K562 (cell line): ENCODE measurements around the gene VEGFB. TPM values are rescaled to one million over a fixed set of nuclear protein-coding genes. Genes with fewer than 3 reads are reported as not detected.

Source experiments
- ATAC-seq: fragments of 200-7000 bp; cut with Tn5 transposase; 3 replicates; pipeline ENCODE4 v1.9.1; 2020; ENCODE audit warnings: moderate library complexity
- BruUV-seq: library from RNA; stranded (reverse); fragments of 400-500 nt; replicated peaks from 2 replicates; lab custom pipeline; 2021; lab: Mats Ljungman, UMichigan
- CTCF ChIA-PET: fragments of 300-600 bp; formaldehyde crosslinking; extraction: SDS; loops from one replicate; lab custom pipeline; 2021; ENCODE audit warnings: low intra/inter-chr PET ratio; lab: Yijun Ruan, JAX
- POLR2A ChIA-PET: fragments of 300-600, 350-650 bp; sonication (Branson Sonifier 250); formaldehyde crosslinking; extraction: SDS; loops from one replicate; lab custom pipeline; 2021; ENCODE audit warnings: antibody characterized with exemption, inconsistent platforms; lab: Yijun Ruan, JAX
- DNase-seq, 4 experiments: peaks; one replicate each; pipeline versions ENCODE4 v3.0.0 to v3.0.0-alpha.2; 2011 to 2018; ENCODE audit warnings: low spot score in 3 of 4, mixed read lengths in 3 of 4; ENCODE audit errors: extremely low read depth in 1 of 4
- FAIRE-seq: peaks from 2 replicates; lab custom pipeline; 2011; peaks lifted over from hg19 to GRCh38; lab: Jason Lieb, UNC
- H2AFZ ChIP-seq: 2 replicates; pipeline ENCODE4 v1.6.0; 2011; ENCODE audit warnings: low read depth, low read length, control low read depth, inconsistent platforms
- H3K27ac ChIP-seq: fragments of 200-600 bp; 3 replicates; pipeline ENCODE4 v1.8.0; 2011; ENCODE audit warnings: low read depth, mild to moderate bottlenecking, control low read depth, inconsistent platforms, low read length, moderate library complexity, mixed read lengths; ENCODE audit errors: extremely low read depth
- H3K27me3 ChIP-seq, 2 experiments: fragments of 300-600 bp in 1 of 2; 2 replicates in 1 of 2; 3 replicates in 1 of 2; pipeline versions ENCODE4 v1.6.0 to v1.8.0; 2011; ENCODE audit warnings: inconsistent platforms in 2 of 2, low read length in 2 of 2, mild to moderate bottlenecking in 1 of 2, mixed read lengths in 1 of 2, moderate library complexity in 1 of 2; ENCODE audit not compliant: control insufficient read depth in 2 of 2, insufficient read depth in 2 of 2
- H3K36me3 ChIP-seq: fragments of 300-600 bp; 3 replicates; pipeline ENCODE4 v1.8.0; 2011; ENCODE audit warnings: mild to moderate bottlenecking, low read length, inconsistent platforms; ENCODE audit not compliant: control insufficient read depth, insufficient read depth
- H3K4me1 ChIP-seq, 2 experiments: fragments of 200-600 bp in 1 of 2; replicated peaks in 1 of 2; 2 replicates in 1 of 2; 3 replicates in 1 of 2; pipeline versions ENCODE4 v1.5.1 to v1.8.0; 2011; ENCODE audit warnings: inconsistent platforms in 2 of 2, low read length in 2 of 2, mild to moderate bottlenecking in 1 of 2, mixed read lengths in 1 of 2, moderate library complexity in 1 of 2; ENCODE audit not compliant: control insufficient read depth in 2 of 2, insufficient read depth in 2 of 2
- H3K4me2 ChIP-seq: 2 replicates; pipeline ENCODE4 v1.6.1; 2011; ENCODE audit warnings: low read length, control low read depth, inconsistent platforms, mixed read lengths; ENCODE audit not compliant: insufficient read depth
- H3K4me3 ChIP-seq: fragments of 200-600 bp; sonication (generic), shearing (Covaris generic); 2 replicates; pipeline ENCODE4 v1.5.1; 2016; ENCODE audit warnings: control low read depth, inconsistent platforms
- H3K79me2 ChIP-seq: fragments of 200-600 bp; 3 replicates; pipeline ENCODE4 v1.8.0; 2011; ENCODE audit warnings: low read length, inconsistent platforms; ENCODE audit not compliant: control insufficient read depth, insufficient read depth
- H3K9ac ChIP-seq, 2 experiments: 2 replicates each; pipeline versions ENCODE4 v1.6.0 to v1.6.1; 2011; ENCODE audit warnings: low read depth in 2 of 2, low read length in 2 of 2, control low read depth in 1 of 2, inconsistent platforms in 1 of 2, mild to moderate bottlenecking in 1 of 2, mixed read lengths in 1 of 2; ENCODE audit not compliant: insufficient read depth in 1 of 2
- H3K9me1 ChIP-seq: one replicate; pipeline ENCODE4 v1.6.0; 2011; ENCODE audit warnings: inconsistent platforms, mild to moderate bottlenecking, low read length, moderate library complexity; ENCODE audit not compliant: control insufficient read depth, insufficient read depth
- H3K9me3 ChIP-seq: replicated peaks from 2 replicates; pipeline ENCODE4 v1.5.1; 2011; ENCODE audit warnings: low read depth, low read length, inconsistent platforms; ENCODE audit not compliant: control insufficient read depth, insufficient read depth
- H4K20me1 ChIP-seq: replicated peaks from 2 replicates; pipeline ENCODE4 v1.6.1; 2011; ENCODE audit warnings: low read length, inconsistent platforms, mixed read lengths; ENCODE audit not compliant: control insufficient read depth, insufficient read depth
- ARID1B ChIP-seq: fragments of 450-650 bp; IDR thresholded peaks from 2 replicates; pipeline ENCODE4 v1.6.1; 2016; ENCODE audit warnings: antibody characterized with exemption, mild to moderate bottlenecking, inconsistent platforms
- CAMTA2 ChIP-seq: fragments of 250-450 bp; sonication (Bioruptor Pico); conservative IDR thresholded peaks from 2 replicates; pipeline ENCODE4 v1.5.1; 2022
- CGGBP1 ChIP-seq: fragments of 250-450 bp; sonication (Bioruptor Pico); IDR thresholded peaks from 2 replicates; pipeline ENCODE4 v1.9.0; 2021; ENCODE audit warnings: mild to moderate bottlenecking
- CREB5 ChIP-seq: fragments of 250-450 bp; sonication (Bioruptor Pico); IDR thresholded peaks from 2 replicates; pipeline ENCODE4 v1.5.0; 2020; ENCODE audit warnings: mild to moderate bottlenecking
- GTF2A2 ChIP-seq: IDR thresholded peaks from 2 replicates; pipeline ENCODE4 v1.6.1; 2016; ENCODE audit warnings: mild to moderate bottlenecking, missing genetic modification characterization, missing compliant biosample characterization
- MAX ChIP-seq: sonication (generic); formaldehyde crosslinking; IDR thresholded peaks from 2 replicates; pipeline ENCODE4 v1.9.0; 2022; ENCODE audit warnings: mild to moderate bottlenecking, missing genetic modification reagents
- POU5F1 ChIP-seq: fragments of 150-350 bp; IDR thresholded peaks from 2 replicates; pipeline ENCODE4 v1.6.1; 2014; ENCODE audit warnings: borderline replicate concordance, low read length, low read depth, mild to moderate bottlenecking; ENCODE audit not compliant: partially characterized antibody
- SPI1 ChIP-seq: IDR thresholded peaks from 2 replicates; pipeline ENCODE4 v1.6.1; 2011; ENCODE audit warnings: low read depth, low read length, control low read depth, borderline replicate concordance
- TAL1 ChIP-seq: fragments of 450-650 bp; IDR thresholded peaks from 2 replicates; pipeline ENCODE4 v1.6.1; 2016; ENCODE audit warnings: mild to moderate bottlenecking
- TSC22D4 ChIP-seq: fragments of 450-650 bp; IDR thresholded peaks from 2 replicates; pipeline ENCODE4 v1.6.1; 2016; ENCODE audit warnings: missing genetic modification characterization, missing biosample characterization, control low read depth
- ZBTB1 ChIP-seq: sonication (generic); formaldehyde crosslinking; IDR thresholded peaks from 2 replicates; pipeline ENCODE4 v1.8.1; 2023; ENCODE audit warnings: missing genetic modification reagents, low read depth, mild to moderate bottlenecking, borderline replicate concordance
- ZNF12 ChIP-seq: sonication (generic); formaldehyde crosslinking; IDR thresholded peaks from 2 replicates; pipeline ENCODE4 v1.4.0; 2020; ENCODE audit warnings: mild to moderate bottlenecking, missing genetic modification reagents
- ZNF232 ChIP-seq: sonication (generic); formaldehyde crosslinking; IDR thresholded peaks from 2 replicates; pipeline ENCODE4 v1.8.0; 2022; ENCODE audit warnings: mild to moderate bottlenecking, missing genetic modification reagents
- ZNF384 ChIP-seq: IDR thresholded peaks from 2 replicates; pipeline ENCODE4 v1.6.1; 2012; ENCODE audit warnings: low read depth, low read length, improper control_type of control experiment
- WGBS: fragments of 100-300 bp; shearing (Covaris generic); methylation state at CpG from one replicate; pipeline ENCODE4 v1.1.6; 2016; ENCODE audit warnings: low coverage, mixed read lengths; ENCODE audit not compliant: insufficient coverage; ENCODE audit errors: missing lambda C conversion rate; 5-methylcytosine and 5-hydroxymethylcytosine counted together
- in situ Hi-C: fragments of 300-500 bp; cut with MboI; formaldehyde crosslinking; loops from 4 replicates; pipeline ENCODE4 v1.15.0; 2018; ENCODE audit warnings: inconsistent platforms, mixed read lengths
- intact Hi-C: fragments of 100-400 bp; cut with micrococcal nuclease; formaldehyde crosslinking; loops from 2 replicates; pipeline ENCODE4 v1.14.2; 2022
- polyA plus RNA-seq, 8 experiments: library from polyadenylated mRNA; depleted of rRNA in 4 of 8; stranded (reverse) in 5 of 8; unstranded in 3 of 8; fragments of >200 nt; fragmentation: Nextera tagmentation in 2 of 8; fragmentation: Illumina TruSeq in 1 of 8; extraction: Ambion mirVana in 2 of 8; extraction: Trizol in 1 of 8; gene quantifications; 2 replicates each; pipeline versions ENCODE4 v1.2.1 to v1.2.3, GENCODE V29; 2011 to 2014; ENCODE audit warnings: inconsistent platforms in 1 of 8, missing spikeins in 1 of 8
- total RNA-seq, 7 experiments: library from RNA; depleted of rRNA in 6 of 7; stranded (reverse); fragments of >200 nt in 6 of 7; fragmentation: Illumina TruSeq in 2 of 7; extraction: Trizol in 2 of 7; gene quantifications; 2 replicates each; pipeline versions ENCODE4 v1.2.1 to v1.2.3, GENCODE V29; 2011 to 2021; ENCODE audit warnings: low replicate concordance in 1 of 7

VEGFB gene
- total and polyA plus RNA-seq, 9 of the 15 experiments (the other 6 are each of a cell fraction or from before 2014, with no cell fraction given) = 11.0 to 83.4 (median 25.7) TPM

- Histone ChIP-seq H3K9me1 (no peaks in the 10 kb centered on the region), H3K27ac (no peak overlapping the region), H2AFZ (no peak overlapping the region), H3K4me3 (no peak overlapping the region), H3K4me1 (peaks cover 26 to 64% of the 10 kb centered on the region in 2 experiments), H4K20me1 (0 out of 2 replicates have a peak, but pooled peaks cover 3% of the 10 kb centered on the region), H3K4me2 (no peak overlapping the region), H3K36me3 (peaks cover 49% of the 10 kb centered on the region; the same call in 2 of the 3 replicates), H3K9ac (0 out of 4 replicates have a peak overlapping the region, but pooled peaks of 1 of the 2 experiments have one; percentile 1), H3K79me2 (peaks cover 46% of the 10 kb centered on the region), H3K9me3 (no peaks in the 10 kb centered on the region), H3K27me3 (no peaks in the 10 kb centered on the region)
- intact Hi-C loops = no loop called here
- ChIA-PET CTCF (no interaction called here), POLR2A (interaction anchor here (0.6 to 1.6 kb wide), 6 partner anchors 9 to 302 kb away, joined by 3 to 9 read pairs (median 3); partner anchors contain the start of gene PPP1R14B)
- FAIRE-seq (no peak), DNase-seq (no peak), ATAC-seq (no peak)
- TF ChIP-seq SPI1 (0 out of 2 replicates have a peak, but pooled peaks have one; percentile 33), MAX (CRISPR knock-in tag) (no peak)
- in situ Hi-C loops = no loop called here
- no TSS peak for BruUV-seq
- WGBS = 89% methylated on average over 7 of the region's 9 CpGs
These were observed 3.7 kb downstream of the VEGFB start for GRCh38 chr11:64238076-64238475.

- DNase-seq = no peak
- no TSS peak for BruUV-seq
- H3K9me3 ChIP-seq = no peaks in the 10 kb centered on the region
- H3K27ac ChIP-seq = peak overlapping the region; percentile 33; the same call in 2 of the 3 replicates
- H3K4me3 ChIP-seq = no peak overlapping the region
- in situ Hi-C loops = no loop called here
- 0 out of 2 replicates have a peak, but pooled peaks cover 3% of the 10 kb centered on the region for H4K20me1 ChIP-seq
- no peaks in the 10 kb centered on the region for H3K9me1 ChIP-seq
- no peak for ATAC-seq
- H3K79me2 ChIP-seq = peaks cover 52% of the 10 kb centered on the region
- no peak for FAIRE-seq
- no peaks in the 10 kb centered on the region for H3K27me3 ChIP-seq
- no peak overlapping the region; a peak in 1 of 4 replicates for H3K9ac ChIP-seq
- 90% methylated on average over 5 of the region's 5 CpGs for WGBS
- POLR2A ChIA-PET = interaction anchor here (0.8 to 1.6 kb wide), 6 partner anchors 8 to 29 kb away, joined by 3 to 9 read pairs (median 3); partner anchors contain the start of genes DNAJC4 and PPP1R14B
- no peak overlapping the region for H3K4me2 ChIP-seq
- TF ChIP-seq TSC22D4 (tag) (no peak), ZBTB1 (CRISPR knock-in tag) (no peak), POU5F1 (no peak), GTF2A2 (tag) (no peak), CREB5 (CRISPR knock-in tag) (no peak), ZNF384 (no peak), ZNF232 (CRISPR knock-in tag) (no peak), ARID1B (no peak), TAL1 (no peak), CGGBP1 (CRISPR knock-in tag) (no peak), ZNF12 (CRISPR knock-in tag) (no peak), CAMTA2 (no peak)
- TF ChIP-seq, all 486 proteins: peak for 0
- H3K4me1 ChIP-seq = peaks cover 31 to 66% of the 10 kb centered on the region in 2 experiments
- CTCF ChIA-PET = no interaction called here
- H3K36me3 ChIP-seq = peaks cover 59% of the 10 kb centered on the region
- intact Hi-C loops = no loop called here
- H2AFZ ChIP-seq = no peak overlapping the region
These were observed 4.6 kb downstream of the VEGFB start for GRCh38 chr11:64238999-64239398.
